HepG2 (cell line): Measurements from ENCODE around the gene GADL1. TPM values are rescaled to one million over a fixed set of nuclear protein-coding genes. Genes with fewer than 3 reads are reported as not detected.

ENCODE experiments used
- FOXC1 ChIP-seq: sonication (generic); formaldehyde crosslinking; IDR thresholded peaks from 2 replicates; pipeline ENCODE4 v1.8.0; 2022; ENCODE audit warnings: mild to moderate bottlenecking, missing genetic modification reagents, borderline replicate concordance
- NONO ChIP-seq, 2 experiments: fragments of 450-650 bp in 1 of 2; sonication (generic) in 1 of 2; formaldehyde crosslinking in 1 of 2; IDR thresholded peaks in 1 of 2; conservative IDR thresholded peaks in 1 of 2; 2 replicates each; pipeline versions ENCODE4 v1.6.1 to v1.8.0; 2017 to 2022; ENCODE audit warnings: mild to moderate bottlenecking in 1 of 2, missing genetic modification reagents in 1 of 2, moderate library complexity in 1 of 2
- ZNF138 ChIP-seq: sonication (generic); formaldehyde crosslinking; IDR thresholded peaks from 2 replicates; pipeline ENCODE4 v1.5.0; 2020; ENCODE audit warnings: mild to moderate bottlenecking, low read depth, missing genetic modification reagents
- ZNF205 ChIP-seq: IDR thresholded peaks from 2 replicates; pipeline ENCODE4 v1.6.1; 2018; ENCODE audit warnings: missing biosample characterization, missing genetic modification reagents
- ZNF331 ChIP-seq: sonication (generic); formaldehyde crosslinking; IDR thresholded peaks from 2 replicates; pipeline ENCODE4 v1.4.0; 2020; ENCODE audit warnings: missing genetic modification reagents
- ZNF354B ChIP-seq: sonication (generic); formaldehyde crosslinking; IDR thresholded peaks from 2 replicates; pipeline ENCODE4 v1.8.0; 2022; ENCODE audit warnings: mild to moderate bottlenecking, missing genetic modification reagents
- ZNF605 ChIP-seq: sonication (generic); formaldehyde crosslinking; IDR thresholded peaks from 2 replicates; pipeline ENCODE4 v1.8.0; 2022; ENCODE audit warnings: mild to moderate bottlenecking, missing genetic modification reagents
- ZNF644 ChIP-seq: IDR thresholded peaks from 2 replicates; pipeline ENCODE4 v1.6.1; 2016; ENCODE audit warnings: low read depth
- ZNF792 ChIP-seq: IDR thresholded peaks from 2 replicates; pipeline ENCODE4 v1.6.1; 2016
- polyA plus RNA-seq, 8 experiments: library from polyadenylated mRNA; depleted of rRNA in 3 of 8; stranded (reverse) in 7 of 8; unstranded in 1 of 8; fragments of >200 nt; fragmentation: Illumina TruSeq in 4 of 8; extraction: Trizol in 4 of 8; gene quantifications; 2 replicates each; pipeline versions ENCODE4 v1.2.1 to v1.2.3, GENCODE V29; 2011 to 2016; ENCODE audit warnings: low read depth in 4 of 8, missing spikeins in 1 of 8, mixed read lengths in 1 of 8; ENCODE audit not compliant: insufficient read depth in 1 of 8
- total RNA-seq, 5 experiments: library from RNA; depleted of rRNA; stranded (reverse); fragments of >200 nt; fragmentation: Illumina TruSeq; extraction: Trizol; gene quantifications; 2 replicates each; pipeline ENCODE4 v1.2.3, GENCODE V29; 2016; ENCODE audit warnings: low read depth in 1 of 5
- TF ChIP-seq, protein P1 (sequence below): sonication (generic); formaldehyde crosslinking; conservative IDR thresholded peaks from 2 replicates; pipeline ENCODE4 v1.4.0; 2020; ENCODE audit warnings: missing genetic modification reagents
- TF ChIP-seq, protein P2 (sequence below): IDR thresholded peaks from 2 replicates; pipeline ENCODE4 v1.6.1; 2016; ENCODE audit warnings: missing compliant biosample characterization, missing genetic modification reagents, borderline replicate concordance
- TF ChIP-seq, protein P3 (sequence below): sonication (generic); formaldehyde crosslinking; IDR thresholded peaks from 2 replicates; pipeline ENCODE4 v1.4.0; 2020; ENCODE audit warnings: missing genetic modification reagents
- TF ChIP-seq, protein P4 (sequence below): IDR thresholded peaks from 2 replicates; pipeline ENCODE4 v1.6.1; 2016

Gene GADL1
- total and polyA plus RNA-seq, 2 of the 13 experiments (the other 11 are each of a cell fraction or from before 2014, with no cell fraction given), result not detected

DNA sequence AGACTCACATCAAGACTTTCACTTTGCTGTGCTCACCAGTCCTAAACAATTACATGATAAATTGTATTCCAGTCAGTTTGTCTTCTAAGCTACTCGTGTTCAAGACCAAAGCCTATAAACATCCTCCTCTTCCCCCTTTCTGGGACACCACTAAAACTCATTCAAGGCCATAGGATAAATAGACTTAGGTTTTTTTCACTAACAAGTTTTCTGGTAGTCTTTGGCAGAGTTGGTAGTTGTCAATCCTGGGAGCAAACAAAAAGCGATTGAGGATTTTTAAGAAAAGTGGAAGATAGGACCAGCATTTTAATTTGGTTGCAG, 173.2 kb downstream of the GADL1 start (continued):
- TF ChIP-seq, protein P1, sequence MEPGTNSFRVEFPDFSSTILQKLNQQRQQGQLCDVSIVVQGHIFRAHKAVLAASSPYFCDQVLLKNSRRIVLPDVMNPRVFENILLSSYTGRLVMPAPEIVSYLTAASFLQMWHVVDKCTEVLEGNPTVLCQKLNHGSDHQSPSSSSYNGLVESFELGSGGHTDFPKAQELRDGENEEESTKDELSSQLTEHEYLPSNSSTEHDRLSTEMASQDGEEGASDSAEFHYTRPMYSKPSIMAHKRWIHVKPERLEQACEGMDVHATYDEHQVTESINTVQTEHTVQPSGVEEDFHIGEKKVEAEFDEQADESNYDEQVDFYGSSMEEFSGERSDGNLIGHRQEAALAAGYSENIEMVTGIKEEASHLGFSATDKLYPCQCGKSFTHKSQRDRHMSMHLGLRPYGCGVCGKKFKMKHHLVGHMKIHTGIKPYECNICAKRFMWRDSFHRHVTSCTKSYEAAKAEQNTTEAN (CRISPR knock-in tag), result 0 out of 2 replicates have a peak, but pooled peaks have one; percentile 16
- TF ChIP-seq ZNF331 (0 out of 2 replicates have a peak, but pooled peaks have one; percentile 2), NONO (IDR thresholded peaks at IDR 0.05) (no peak), NONO (CRISPR knock-in tag; conservative IDR thresholded peaks at IDR 0.05) (no peak), ZNF792 (CRISPR knock-in tag) (no peak), ZNF205 (CRISPR knock-in tag) (0 out of 2 replicates have a peak, but pooled peaks have one; percentile 19), ZNF138 (no peak), FOXC1 (no peak), ZNF644 (CRISPR knock-in tag) (peak; percentile 9; the same call in 1 of the 2 replicates), ZNF605 (no peak), ZNF354B (CRISPR knock-in tag) (no peak)
- TF ChIP-seq, protein P2, sequence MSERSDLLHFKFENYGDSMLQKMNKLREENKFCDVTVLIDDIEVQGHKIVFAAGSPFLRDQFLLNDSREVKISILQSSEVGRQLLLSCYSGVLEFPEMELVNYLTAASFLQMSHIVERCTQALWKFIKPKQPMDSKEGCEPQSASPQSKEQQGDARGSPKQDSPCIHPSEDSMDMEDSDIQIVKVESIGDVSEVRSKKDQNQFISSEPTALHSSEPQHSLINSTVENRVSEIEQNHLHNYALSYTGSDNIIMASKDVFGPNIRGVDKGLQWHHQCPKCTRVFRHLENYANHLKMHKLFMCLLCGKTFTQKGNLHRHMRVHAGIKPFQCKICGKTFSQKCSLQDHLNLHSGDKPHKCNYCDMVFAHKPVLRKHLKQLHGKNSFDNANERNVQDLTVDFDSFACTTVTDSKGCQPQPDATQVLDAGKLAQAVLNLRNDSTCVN (CRISPR knock-in tag), result no peak
- TF ChIP-seq, protein P3, sequence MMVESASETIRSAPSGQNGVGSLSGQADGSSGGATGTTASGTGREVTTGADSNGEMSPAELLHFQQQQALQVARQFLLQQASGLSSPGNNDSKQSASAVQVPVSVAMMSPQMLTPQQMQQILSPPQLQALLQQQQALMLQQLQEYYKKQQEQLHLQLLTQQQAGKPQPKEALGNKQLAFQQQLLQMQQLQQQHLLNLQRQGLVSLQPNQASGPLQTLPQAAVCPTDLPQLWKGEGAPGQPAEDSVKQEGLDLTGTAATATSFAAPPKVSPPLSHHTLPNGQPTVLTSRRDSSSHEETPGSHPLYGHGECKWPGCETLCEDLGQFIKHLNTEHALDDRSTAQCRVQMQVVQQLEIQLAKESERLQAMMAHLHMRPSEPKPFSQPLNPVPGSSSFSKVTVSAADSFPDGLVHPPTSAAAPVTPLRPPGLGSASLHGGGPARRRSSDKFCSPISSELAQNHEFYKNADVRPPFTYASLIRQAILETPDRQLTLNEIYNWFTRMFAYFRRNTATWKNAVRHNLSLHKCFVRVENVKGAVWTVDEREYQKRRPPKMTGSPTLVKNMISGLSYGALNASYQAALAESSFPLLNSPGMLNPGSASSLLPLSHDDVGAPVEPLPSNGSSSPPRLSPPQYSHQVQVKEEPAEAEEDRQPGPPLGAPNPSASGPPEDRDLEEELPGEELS (CRISPR knock-in tag), result no peak
- TF ChIP-seq, protein P4, sequence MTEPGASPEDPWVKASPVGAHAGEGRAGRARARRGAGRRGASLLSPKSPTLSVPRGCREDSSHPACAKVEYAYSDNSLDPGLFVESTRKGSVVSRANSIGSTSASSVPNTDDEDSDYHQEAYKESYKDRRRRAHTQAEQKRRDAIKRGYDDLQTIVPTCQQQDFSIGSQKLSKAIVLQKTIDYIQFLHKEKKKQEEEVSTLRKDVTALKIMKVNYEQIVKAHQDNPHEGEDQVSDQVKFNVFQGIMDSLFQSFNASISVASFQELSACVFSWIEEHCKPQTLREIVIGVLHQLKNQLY, result no peak
